ENCODE results near the gene MACROD2.
A peak's percentile ranks its signal among the peaks of the same experiment; 100 is the strongest.
"Not testable (repeated sequence)": the region's sequence is repeated elsewhere in the genome, so short reads cannot be mapped to it uniquely, and the experiment has no call there.

The MACROD2 gene

DNA sequence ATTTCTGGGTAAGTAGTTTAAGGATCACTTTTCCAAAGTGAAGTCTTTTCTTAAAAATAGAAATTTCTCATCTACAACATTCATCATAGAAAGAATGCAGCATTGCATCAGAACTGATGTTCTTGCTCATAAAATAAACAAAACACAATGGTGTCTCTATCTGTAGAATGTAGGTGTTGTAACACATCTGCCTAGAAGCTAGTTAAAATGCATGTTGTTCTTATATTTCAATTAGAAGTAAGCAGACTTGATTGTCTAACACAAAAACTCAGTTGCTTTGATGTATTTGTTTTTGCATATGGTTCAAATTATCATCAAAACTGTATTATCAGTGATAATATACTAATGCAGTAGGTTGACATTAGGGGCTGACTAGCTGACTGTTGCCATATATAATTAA lies 996.8 kb downstream of the MACROD2 start:
- DNase-seq (ENCODE audit: low read depth), result peak; percentile 49

- peak; percentile 24 for DNase-seq (ENCODE audit: low read depth)
These were observed 997.6 kb downstream of the MACROD2 start for GRCh38 chr20:14992961-14993360.

DNA sequence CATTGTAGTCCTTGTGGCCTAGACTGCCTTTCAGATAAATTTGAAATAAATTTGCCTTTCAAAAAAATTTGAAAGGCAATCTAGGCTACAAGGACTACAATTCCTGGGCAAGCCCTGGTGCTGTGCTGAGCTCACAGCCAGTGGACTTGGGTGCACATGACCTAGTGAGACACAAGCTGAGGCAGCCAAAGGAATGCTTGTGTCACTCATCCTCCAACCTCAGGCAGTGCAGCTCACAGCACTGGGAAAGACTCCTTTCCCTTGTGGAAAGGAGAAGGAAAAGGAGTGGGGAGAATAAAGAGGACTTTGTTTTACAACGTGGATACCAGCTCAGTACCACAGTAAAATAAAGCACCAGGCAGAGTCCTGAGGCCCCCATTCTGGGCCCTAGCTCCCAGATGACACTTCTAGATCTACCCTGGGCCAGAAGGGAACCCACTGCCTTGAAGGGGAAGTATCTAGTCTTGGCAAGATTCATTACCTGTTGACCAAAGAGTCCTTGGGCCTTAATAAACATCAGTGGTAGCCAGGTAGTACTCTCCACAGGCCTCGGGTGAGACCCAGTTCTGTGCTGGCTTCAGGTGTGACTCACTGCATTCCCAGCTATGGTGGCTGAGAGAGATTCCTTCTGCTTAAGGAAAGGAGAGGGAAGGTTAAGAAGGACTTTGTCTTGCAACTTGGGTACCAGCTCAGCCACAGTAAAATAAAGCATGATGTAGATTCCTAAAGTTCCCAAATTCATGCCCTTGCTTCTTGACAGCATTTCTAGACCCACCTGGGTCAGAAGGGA lies 1001.8 kb downstream of the MACROD2 start:
- DNase-seq (ENCODE audit: low read depth), result no peak

DNA sequence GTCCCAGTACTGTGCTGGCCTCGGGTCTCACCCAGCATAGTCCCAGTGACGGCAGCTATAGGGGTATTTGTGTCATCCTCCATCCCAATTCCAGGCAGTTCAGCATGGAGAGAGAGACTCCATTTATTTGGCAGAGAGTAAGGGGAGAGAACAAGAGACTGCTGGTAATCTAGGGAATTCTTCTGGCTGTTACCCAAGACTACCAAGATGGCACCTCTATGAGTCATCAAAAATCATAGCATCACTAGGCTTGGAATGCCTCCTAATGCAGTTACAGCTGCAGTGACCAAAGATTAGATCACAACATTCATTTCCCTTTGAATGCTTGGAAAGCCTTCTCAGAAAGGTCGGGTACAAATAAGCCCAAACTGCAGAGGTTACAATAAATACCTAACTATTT lies 1002.5 kb downstream of the MACROD2 start:
- DNase-seq (ENCODE audit: low read depth), result peak; percentile 63

DNA sequence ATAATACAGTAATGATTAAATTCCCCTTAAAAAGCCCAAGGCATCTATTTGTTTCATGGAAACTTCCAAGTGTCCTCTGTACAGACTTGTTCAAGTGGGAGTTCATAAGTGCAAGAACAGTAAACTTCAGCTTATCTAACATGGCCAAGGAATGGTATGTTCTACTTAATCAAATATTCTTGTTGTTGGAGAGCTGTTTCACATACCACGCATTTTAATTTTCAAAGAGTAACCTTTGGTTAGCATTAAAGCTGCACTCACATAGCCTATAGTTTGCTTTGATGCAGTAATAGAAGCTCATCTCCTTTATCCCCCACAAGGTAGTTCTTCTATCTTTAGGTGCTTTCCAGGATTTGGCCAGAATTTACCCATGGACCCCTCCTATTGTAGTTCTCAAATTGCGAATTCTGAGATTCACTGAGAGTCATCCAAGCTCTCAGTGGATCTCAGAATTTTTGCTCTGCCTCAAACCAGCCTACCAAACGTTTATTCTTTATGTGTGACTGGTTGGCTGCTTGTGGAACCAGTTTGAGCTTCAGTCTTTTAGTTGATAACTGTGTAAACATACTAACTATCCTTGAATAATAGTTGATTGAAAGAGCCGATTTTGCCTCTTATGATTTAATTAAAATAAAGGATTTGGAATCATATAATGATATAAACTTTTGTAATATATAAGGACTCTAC lies 1010.1 kb downstream of the MACROD2 start:
- peak; percentile 60 for DNase-seq (ENCODE audit: low read depth)

- no peak for DNase-seq (ENCODE audit: low read depth)
These were observed 1016.3 kb downstream of the MACROD2 start for GRCh38 chr20:15011631-15012030.

DNA sequence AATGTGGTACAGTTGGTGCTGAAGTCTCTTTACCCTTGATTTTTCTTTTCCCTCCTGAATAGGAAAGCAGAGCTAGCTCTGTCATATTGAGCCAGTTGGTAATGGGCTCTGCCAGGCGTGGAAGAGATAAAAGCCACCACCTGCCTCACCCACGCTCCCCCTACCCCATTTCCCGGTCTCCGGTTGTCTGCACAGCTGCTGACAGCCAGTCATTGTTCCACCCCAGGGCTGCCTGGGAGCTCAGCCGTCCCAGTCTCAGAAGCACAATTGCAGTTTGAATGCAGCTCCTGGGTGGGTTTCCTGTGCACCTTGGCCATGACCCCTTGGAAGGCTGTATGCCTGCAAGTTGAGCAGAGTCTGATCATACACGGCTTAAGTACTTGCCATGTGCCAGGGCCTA lies 1017.2 kb downstream of the MACROD2 start:
- DNase-seq (ENCODE audit: low read depth), result no peak

- not testable (repeated sequence) for DNase-seq (ENCODE audit: low read depth)
These were observed 1021.6 kb downstream of the MACROD2 start for GRCh38 chr20:15016875-15017274.

- DNase-seq (ENCODE audit: low read depth), result no peak
These were observed 1023.6 kb downstream of the MACROD2 start for GRCh38 chr20:15018966-15019365.

GRCh38 chr20:15020845-15021244 lies 1025.5 kb downstream of the MACROD2 start:
- DNase-seq (ENCODE audit: low read depth), result no peak

GRCh38 chr20:15022921-15023320 lies 1027.6 kb downstream of the MACROD2 start:
- DNase-seq (ENCODE audit: low read depth), result no peak

GRCh38 chr20:15026759-15027158 lies 1031.4 kb downstream of the MACROD2 start:
- no peak for DNase-seq (ENCODE audit: low read depth)

GRCh38 chr20:15030826-15031225 lies 1035.5 kb downstream of the MACROD2 start:
- DNase-seq (ENCODE audit: low read depth), result no peak

- DNase-seq (ENCODE audit: low read depth), result no peak
These were observed 1036.4 kb downstream of the MACROD2 start for GRCh38 chr20:15031546-15032351.

DNA sequence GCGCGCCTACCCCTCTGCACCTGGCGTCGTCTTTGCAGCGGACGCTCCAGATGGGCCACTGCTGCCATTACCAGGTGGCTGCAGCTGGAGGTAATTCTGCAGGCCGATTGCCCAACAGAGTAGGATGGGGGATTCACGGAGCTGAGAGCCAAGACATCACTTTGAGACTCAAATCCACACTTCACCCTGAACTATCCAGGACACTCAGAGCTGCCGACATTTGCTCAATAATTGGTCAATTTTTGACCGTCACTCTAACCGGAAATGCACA lies 1037.0 kb downstream of the MACROD2 start:
- DNase-seq (ENCODE audit: low read depth), result no peak

DNA sequence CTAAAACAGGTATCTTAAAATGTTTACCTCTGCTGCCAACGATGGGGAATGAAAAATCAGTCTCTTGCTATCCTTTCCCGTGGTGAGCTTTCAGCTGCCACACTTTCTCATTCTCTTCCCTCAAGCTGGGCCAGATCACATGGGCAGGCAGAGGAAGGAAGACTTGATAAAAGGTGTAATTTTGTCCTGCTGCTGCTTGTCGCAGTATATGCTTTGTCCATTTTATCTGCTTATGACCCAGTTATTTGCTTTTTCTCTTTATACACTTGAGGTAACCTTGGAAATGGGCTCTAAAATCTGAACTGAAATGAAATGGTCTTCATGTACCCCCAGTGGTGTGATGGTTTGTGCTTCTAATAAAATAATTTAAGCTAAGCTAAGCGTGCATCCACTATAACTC lies 1038.0 kb downstream of the MACROD2 start:
- no peak for DNase-seq (ENCODE audit: low read depth)

- DNase-seq (ENCODE audit: low read depth), result no peak
These were observed 1038.6 kb downstream of the MACROD2 start for GRCh38 chr20:15033891-15034290.

DNA sequence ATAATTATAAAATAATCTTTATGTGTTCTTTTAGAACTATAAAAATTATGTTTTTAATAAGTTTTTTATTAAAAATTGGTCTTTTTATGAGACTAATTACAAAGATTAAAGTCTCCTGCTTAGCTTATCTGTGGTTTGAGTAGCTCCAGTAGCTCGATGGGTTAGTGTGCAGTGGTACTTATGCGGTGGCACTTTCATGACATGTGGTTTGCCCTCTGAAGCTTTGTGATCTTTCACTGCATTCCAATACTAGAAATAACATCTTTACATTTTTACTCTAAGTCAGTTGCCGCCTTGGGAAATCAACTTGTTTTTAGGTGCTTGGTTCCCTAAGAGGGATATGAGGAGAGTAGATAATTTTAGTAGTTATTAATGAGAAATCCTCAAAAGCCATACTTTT lies 1041.6 kb downstream of the MACROD2 start:
- no peak for DNase-seq (ENCODE audit: low read depth)

- DNase-seq (ENCODE audit: low read depth), result no peak
These were observed 1043.9 kb downstream of the MACROD2 start for GRCh38 chr20:15039088-15039752.

GRCh38 chr20:15042723-15043122 lies 1047.4 kb downstream of the MACROD2 start:
- no peak for DNase-seq (ENCODE audit: low read depth)

- DNase-seq (ENCODE audit: low read depth), result peak; percentile 61
These were observed 1049.9 kb downstream of the MACROD2 start for GRCh38 chr20:15045246-15045645.

- no peak for DNase-seq (ENCODE audit: low read depth)
These were observed 1051.7 kb downstream of the MACROD2 start for GRCh38 chr20:15047042-15047441.

Measured in iris pigment epithelial cell (primary cell).